CD14-positive monocyte (primary cell): ENCODE data around the gene TBC1D8B. TPM values are rescaled to one million over a fixed set of nuclear protein-coding genes. Genes with fewer than 3 reads are reported as not detected.

Experiments used
- DNase-seq, 3 donors: peaks; one replicate each; pipeline ENCODE4 v3.0.0-alpha.2; 2011 to 2022
- H2AFZ ChIP-seq: 2 replicates; pipeline ENCODE4 v1.6.0; 2012; ENCODE audit warnings: mild to moderate bottlenecking, low read depth, low read length, inconsistent platforms; ENCODE audit not compliant: insufficient read depth, poor library complexity, severe bottlenecking
- H3K27ac ChIP-seq, 2 donors: 1 replicate in 1 of 2; 2 replicates in 1 of 2; pipeline ENCODE4 v1.5.1; 2012 to 2013; ENCODE audit warnings: low read length in 2 of 2, control low read depth in 1 of 2, inconsistent platforms in 1 of 2, low read depth in 1 of 2, mild to moderate bottlenecking in 1 of 2
- H3K27me3 ChIP-seq, 2 donors: one replicate each; pipeline versions ENCODE4 v1.6.0 to v1.6.1; 2011 to 2013; ENCODE audit warnings: low read length in 2 of 2; ENCODE audit not compliant: control insufficient read depth in 2 of 2, insufficient read depth in 2 of 2
- H3K36me3 ChIP-seq, 2 donors: replicated peaks in 1 of 2; 1 replicate in 1 of 2; 2 replicates in 1 of 2; pipeline versions ENCODE4 v1.5.1 to v1.6.1; 2012 to 2013; ENCODE audit warnings: low read length in 2 of 2, control low read depth in 1 of 2, inconsistent platforms in 1 of 2, mild to moderate bottlenecking in 1 of 2; ENCODE audit not compliant: insufficient read depth in 2 of 2, control insufficient read depth in 1 of 2
- H3K4me1 ChIP-seq, 2 donors: 1 replicate in 1 of 2; 2 replicates in 1 of 2; pipeline versions ENCODE4 v1.5.1 to v1.6.1; 2012 to 2013; ENCODE audit warnings: low read length in 2 of 2, control low read depth in 1 of 2, inconsistent platforms in 1 of 2, mild to moderate bottlenecking in 1 of 2, moderate library complexity in 1 of 2; ENCODE audit not compliant: insufficient read depth in 2 of 2, control insufficient read depth in 1 of 2
- H3K4me2 ChIP-seq: replicated peaks from 2 replicates; pipeline ENCODE3; 2012; ENCODE audit warnings: low read length, moderate library complexity, mild to moderate bottlenecking; ENCODE audit not compliant: poor library complexity, severe bottlenecking; ENCODE audit errors: extremely low read depth
- H3K4me3 ChIP-seq, 3 experiments: fragments of 200-600 bp in 1 of 3; sonication (generic) in 1 of 3; replicated peaks in 1 of 3; 1 replicate in 2 of 3; 2 replicates in 1 of 3; pipeline ENCODE4 v1.5.1; 2011 to 2013; ENCODE audit warnings: low read length in 3 of 3, mild to moderate bottlenecking in 3 of 3, control low read depth in 2 of 3, low read depth in 2 of 3, inconsistent platforms in 1 of 3, moderate library complexity in 1 of 3
- H3K79me2 ChIP-seq: 2 replicates; pipeline ENCODE4 v1.6.0; 2012; ENCODE audit warnings: mild to moderate bottlenecking, control low read depth, inconsistent platforms, low read length, moderate library complexity; ENCODE audit not compliant: insufficient read depth
- H3K9ac ChIP-seq: 2 replicates; pipeline ENCODE4 v1.6.0; 2017; ENCODE audit warnings: low read length, mild to moderate bottlenecking; ENCODE audit not compliant: insufficient read depth, poor library complexity, severe bottlenecking
- H3K9me3 ChIP-seq, 2 donors: replicated peaks in 1 of 2; 1 replicate in 1 of 2; 2 replicates in 1 of 2; pipeline versions ENCODE4 v1.5.1 to v1.6.1; 2012 to 2013; ENCODE audit warnings: low read length in 2 of 2, control low read depth in 1 of 2; ENCODE audit not compliant: control insufficient read depth in 1 of 2, insufficient read depth in 1 of 2
- H4K20me1 ChIP-seq: 2 replicates; pipeline ENCODE4 v1.6.0; 2012; ENCODE audit warnings: mild to moderate bottlenecking, low read length, control low read depth, moderate library complexity; ENCODE audit not compliant: insufficient read depth
- H3K27ac Mint-ChIP-seq, 7 donors: one replicate each; pipeline ENCODE4 v1.8.0; 2020; ENCODE audit warnings: mild to moderate bottlenecking in 7 of 7, mixed read lengths in 7 of 7, moderate library complexity in 6 of 7, inconsistent platforms in 2 of 7
- H3K27me3 Mint-ChIP-seq, 3 donors: one replicate each; pipeline ENCODE4 v1.8.0; 2021 to 2022; ENCODE audit warnings: low read depth in 3 of 3, mild to moderate bottlenecking in 3 of 3, mixed read lengths in 3 of 3, moderate library complexity in 3 of 3, inconsistent platforms in 1 of 3
- H3K36me3 Mint-ChIP-seq, 2 donors: one replicate each; pipeline ENCODE4 v1.8.0; 2020; ENCODE audit warnings: mixed read lengths in 2 of 2, inconsistent platforms in 1 of 2, mild to moderate bottlenecking in 1 of 2
- H3K4me1 Mint-ChIP-seq: one replicate; pipeline ENCODE4 v1.8.0; 2020; ENCODE audit warnings: mild to moderate bottlenecking, mixed read lengths
- H3K4me3 Mint-ChIP-seq, 2 donors: one replicate each; pipeline ENCODE4 v1.8.0; 2020; ENCODE audit warnings: mild to moderate bottlenecking in 2 of 2, mixed read lengths in 2 of 2, moderate library complexity in 1 of 2
- H3K9me3 Mint-ChIP-seq, 7 donors: one replicate each; pipeline ENCODE4 v1.8.0; 2020 to 2022; ENCODE audit warnings: mixed read lengths in 7 of 7, mild to moderate bottlenecking in 6 of 7, moderate library complexity in 6 of 7, inconsistent platforms in 2 of 7
- CTCF ChIP-seq: fragments of 200-600 bp; IDR thresholded peaks from one replicate; pipeline ENCODE4 v1.8.0; 2022; ENCODE audit warnings: antibody characterized with exemption, mild to moderate bottlenecking
- WGBS: methylation state at CpG from one replicate; pipeline ENCODE4 v1.1.5; 2013; ENCODE audit warnings: missing lambda C conversion rate; ENCODE audit not compliant: insufficient coverage; 5-methylcytosine and 5-hydroxymethylcytosine counted together
- intact Hi-C, 2 donors: fragments of 100-400 bp; cut with micrococcal nuclease; formaldehyde crosslinking; loops; one replicate each; pipeline versions ENCODE4 v1.15.0 to v1.15.1; 2023
- polyA plus RNA-seq, 3 donors: library from polyadenylated mRNA; depleted of rRNA in 1 of 3; unstranded in 2 of 3; stranded (reverse) in 1 of 3; fragments of 300-500 nt in 2 of 3; fragments of >200 nt in 1 of 3; fragmentation: Illumina TruSeq in 2 of 3; gene quantifications; 1 replicate in 2 of 3; 2 replicates in 1 of 3; pipeline ENCODE4 v1.2.3, GENCODE V29; 2012 to 2021

The TBC1D8B gene
- polyA plus RNA-seq, 3 donors = 0.15 to 0.16 (median 0.16) TPM

GRCh38 chrX:106774981-106775380 lies 27.5 kb upstream of the TBC1D8B start:
- H3K27me3 Mint-ChIP-seq = no peaks in the 10 kb centered on the region
- no peaks in the 10 kb centered on the region for H3K4me1 Mint-ChIP-seq
- no peak overlapping the region for H3K9ac ChIP-seq
- H3K9me3 ChIP-seq = no peaks in the 10 kb centered on the region
- H3K9me3 Mint-ChIP-seq = peaks cover 0 to 5% (median 0%) of the 10 kb centered on the region in 7 donors
- no peak for DNase-seq
- no peak overlapping the region for H3K4me3 Mint-ChIP-seq
- no peak for TF ChIP-seq CTCF
- H2AFZ ChIP-seq = no peak overlapping the region
- H4K20me1 ChIP-seq = no peaks in the 10 kb centered on the region
- no peaks in the 10 kb centered on the region for H3K36me3 Mint-ChIP-seq
- no peaks in the 10 kb centered on the region for H3K79me2 ChIP-seq
- no peaks in the 10 kb centered on the region for H3K36me3 ChIP-seq
- no peak overlapping the region for H3K27ac ChIP-seq
- intact Hi-C loops = no loop called here
- no peak overlapping the region for H3K27ac Mint-ChIP-seq
- H3K4me3 ChIP-seq = no peak overlapping the region
- no peaks in the 10 kb centered on the region for H3K4me1 ChIP-seq
- H3K4me2 ChIP-seq = no peak overlapping the region
- H3K27me3 ChIP-seq = no peaks in the 10 kb centered on the region
- no CpG with 5 or more reads among the region's 2 CpGs for WGBS

- Histone ChIP-seq H3K27me3 (no peaks in the 10 kb centered on the region), H3K36me3 (no peaks in the 10 kb centered on the region), H3K9me3 (no peaks in the 10 kb centered on the region), H3K79me2 (no peaks in the 10 kb centered on the region), H2AFZ (no peak overlapping the region), H4K20me1 (no peaks in the 10 kb centered on the region), H3K9ac (no peak overlapping the region), H3K27ac (no peak overlapping the region), H3K4me3 (no peak overlapping the region), H3K4me2 (no peak overlapping the region), H3K4me1 (no peaks in the 10 kb centered on the region)
- WGBS = no CpG with 5 or more reads among the region's 2 CpGs
- DNase-seq = no peak
- no peaks in the 10 kb centered on the region for H3K4me1 Mint-ChIP-seq
- H3K27me3 Mint-ChIP-seq = peaks cover 2 to 7% (median 2%) of the 10 kb centered on the region in 3 donors
- H3K27ac Mint-ChIP-seq = no peak overlapping the region
- no peaks in the 10 kb centered on the region for H3K36me3 Mint-ChIP-seq
- no peak for TF ChIP-seq CTCF
- H3K4me3 Mint-ChIP-seq = no peak overlapping the region
- H3K9me3 Mint-ChIP-seq = no peaks in the 10 kb centered on the region
- intact Hi-C loops = no loop called here
Observed at GRCh38 chrX:106780264-106780663, 22.2 kb upstream of the TBC1D8B start.
